GM19324 (cell line): ENCODE measurements around the gene UBR3.
"Not testable (repeated sequence)": the region's sequence is repeated elsewhere in the genome, so short reads cannot be mapped to it uniquely, and the experiment has no call there.

Source experiments
- ATAC-seq: cut with Tn5 transposase; IDR thresholded peaks from one replicate; pipeline ENCODE4 v1.9.1; 2021; ENCODE audit warnings: mild to moderate bottlenecking, moderate library complexity; ENCODE audit not compliant: unreplicated experiment, low FRiP score

UBR3 gene

DNA sequence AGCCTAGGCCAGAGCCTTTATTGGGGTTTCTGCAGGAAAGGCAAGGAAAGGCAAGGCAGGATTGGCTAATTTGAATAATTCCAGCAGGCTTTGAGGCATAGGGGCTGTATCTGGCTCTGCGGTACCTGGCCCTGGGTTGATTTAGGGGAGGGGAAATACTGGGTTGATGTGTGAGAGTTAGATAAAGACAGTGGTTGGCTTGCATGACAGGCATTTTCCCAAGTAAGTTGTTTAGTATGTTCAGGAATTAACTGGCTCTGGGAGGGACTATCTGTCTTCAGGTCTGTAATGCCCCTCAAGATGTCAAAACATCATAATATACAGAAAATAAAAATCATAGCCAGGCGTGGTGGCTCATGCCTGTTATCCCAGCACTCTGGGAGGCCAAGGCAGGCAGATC lies 98.7 kb downstream of the UBR3 start:
- no peak for ATAC-seq

GRCh38 chr2:169928463-169928864 lies 101.2 kb downstream of the UBR3 start:
- no peak for ATAC-seq

- no peak for ATAC-seq
Observed at GRCh38 chr2:169933124-169933711, 106.0 kb downstream of the UBR3 start.

DNA sequence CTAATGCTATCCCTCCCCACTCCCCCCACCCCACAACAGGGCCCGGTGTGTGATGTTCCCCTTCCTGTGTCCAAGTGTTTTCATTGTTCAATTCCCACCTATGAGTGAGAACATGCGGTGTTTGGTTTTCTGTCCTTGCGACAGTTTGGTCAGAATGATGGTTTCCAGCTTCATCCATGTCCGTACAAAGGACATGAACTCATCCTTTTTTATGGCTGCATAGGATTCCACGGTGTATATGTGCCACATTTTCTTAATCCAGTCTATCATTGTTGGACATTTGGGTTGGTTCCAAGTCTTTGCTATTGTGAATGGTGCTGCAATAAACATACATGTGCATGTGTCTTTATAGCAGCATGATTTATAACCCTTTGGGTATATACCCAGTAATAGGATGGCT lies 109.4 kb downstream of the UBR3 start:
- ATAC-seq: not testable (repeated sequence)

DNA sequence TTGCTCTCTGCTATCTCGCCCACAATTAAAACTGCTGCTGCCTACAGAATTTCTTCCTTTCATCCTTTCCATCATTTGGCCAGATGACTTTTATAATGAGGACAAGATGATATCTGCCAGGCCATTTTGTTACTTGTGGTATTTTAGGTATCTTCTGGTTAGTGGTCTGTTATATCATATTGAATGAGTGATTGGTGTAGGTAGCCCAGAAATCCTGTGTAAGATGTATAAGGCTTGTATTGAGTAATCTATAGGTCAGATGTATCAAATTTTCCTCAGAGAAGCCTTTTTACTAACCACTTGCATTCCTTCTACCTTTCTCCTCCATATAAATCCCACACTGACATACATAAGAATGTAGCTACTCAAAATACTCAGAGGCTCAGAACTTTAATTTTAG lies 118.3 kb downstream of the UBR3 start:
- no peak for ATAC-seq

DNA sequence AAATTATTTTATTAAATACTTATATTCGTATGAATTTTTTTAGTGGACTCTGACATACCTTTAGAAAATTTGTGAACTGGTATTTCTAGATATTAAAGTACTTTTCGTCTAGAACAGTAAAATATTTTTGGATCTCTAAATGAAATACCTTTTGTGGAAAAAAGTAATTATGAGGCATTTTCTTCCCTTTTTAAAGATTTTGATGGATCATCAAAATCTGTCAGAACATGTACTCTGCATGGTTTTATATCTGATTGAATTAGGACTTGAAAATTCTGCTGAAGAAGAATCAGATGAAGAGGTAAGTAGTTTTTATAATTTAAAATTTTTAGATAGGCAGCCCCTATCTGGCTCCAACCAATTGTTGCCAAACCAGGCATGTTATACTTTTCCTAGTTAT lies 118.8 kb downstream of the UBR3 start:
- ATAC-seq: no peak

- no peak for ATAC-seq
Observed at GRCh38 chr2:169946546-169946945, 119.3 kb downstream of the UBR3 start.

DNA sequence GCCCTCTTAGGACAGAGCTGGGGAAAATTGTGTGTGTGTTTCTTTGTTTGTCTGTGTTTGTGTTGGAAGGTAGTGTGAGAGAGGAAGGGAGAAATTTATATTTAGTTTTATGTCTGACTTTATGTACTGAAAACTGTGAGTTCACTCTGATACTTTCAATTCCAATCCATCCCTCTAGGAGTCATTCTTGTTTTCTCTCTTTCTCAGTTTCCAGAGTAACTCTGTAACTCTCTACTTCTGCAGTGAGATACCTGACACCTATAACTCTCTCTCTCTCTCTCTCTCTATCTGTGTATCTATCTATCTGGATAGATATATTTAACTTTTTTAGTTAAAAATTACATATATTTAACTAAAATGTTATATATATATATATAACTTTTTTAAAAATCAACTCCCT lies 128.7 kb downstream of the UBR3 start:
- no peak for ATAC-seq

GRCh38 chr2:169957219-169957618 lies 130.0 kb downstream of the UBR3 start:
- ATAC-seq: not testable (repeated sequence)

DNA sequence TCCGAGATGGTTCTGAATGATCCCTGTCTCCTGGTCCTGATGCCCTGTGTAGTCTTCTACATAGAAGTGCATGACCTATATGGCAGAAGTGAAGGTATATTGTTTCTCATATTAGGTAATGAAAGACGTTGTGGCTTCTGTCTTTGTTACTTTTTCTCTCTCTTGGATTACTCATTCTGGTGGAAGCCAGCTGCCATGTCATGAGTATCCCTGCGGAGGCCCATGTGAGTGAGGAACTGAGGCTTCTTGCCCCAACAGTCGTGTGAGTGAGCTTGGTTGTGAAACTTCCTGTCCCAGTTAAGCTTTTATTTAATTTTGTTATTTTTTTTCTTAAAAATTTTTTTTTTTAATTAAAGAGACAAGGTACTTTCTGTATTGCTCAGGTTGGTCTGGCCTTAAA lies 134.7 kb downstream of the UBR3 start:
- no peak for ATAC-seq

- no peak for ATAC-seq
Observed at GRCh38 chr2:169963786-169964185, 136.5 kb downstream of the UBR3 start.

DNA sequence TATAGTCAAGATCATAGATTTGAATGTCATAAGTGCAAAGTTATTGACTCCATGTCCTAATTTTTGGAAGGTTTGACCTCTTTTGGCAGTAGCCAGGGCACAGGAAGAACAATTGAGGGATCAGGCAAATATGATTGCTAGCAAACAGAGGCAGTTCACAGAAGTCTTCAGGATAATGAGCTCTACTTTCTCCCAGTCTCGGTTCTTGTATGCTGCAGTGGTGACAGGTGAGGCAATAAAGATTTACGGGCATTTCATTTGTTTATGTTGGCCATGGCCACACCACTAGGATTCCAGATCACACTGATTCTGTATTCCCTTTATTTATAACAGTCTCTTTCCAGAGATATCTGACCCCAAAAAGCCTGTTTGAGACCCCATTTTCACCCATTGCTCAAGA lies 137.5 kb downstream of the UBR3 start:
- no peak for ATAC-seq

DNA sequence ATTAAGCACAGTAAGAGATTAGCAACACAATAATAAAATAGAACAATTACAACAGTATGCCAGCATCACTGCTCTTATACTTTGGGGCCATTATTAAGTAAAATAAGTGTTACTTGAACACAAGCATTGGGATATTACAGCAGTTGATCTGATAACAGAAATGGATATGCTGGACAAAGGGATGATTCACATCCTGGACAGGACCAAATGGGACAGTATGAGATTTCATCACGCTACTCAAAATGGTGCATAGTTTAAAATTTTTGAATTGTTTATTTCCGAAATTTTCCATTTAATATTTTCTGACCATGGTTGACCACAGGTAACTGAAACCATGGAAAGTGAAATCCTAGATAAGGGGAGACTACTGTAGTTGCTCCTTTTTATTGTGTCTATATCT lies 138.2 kb downstream of the UBR3 start:
- no peak for ATAC-seq

GRCh38 chr2:169966454-169966853 lies 139.2 kb downstream of the UBR3 start:
- ATAC-seq: no peak

DNA sequence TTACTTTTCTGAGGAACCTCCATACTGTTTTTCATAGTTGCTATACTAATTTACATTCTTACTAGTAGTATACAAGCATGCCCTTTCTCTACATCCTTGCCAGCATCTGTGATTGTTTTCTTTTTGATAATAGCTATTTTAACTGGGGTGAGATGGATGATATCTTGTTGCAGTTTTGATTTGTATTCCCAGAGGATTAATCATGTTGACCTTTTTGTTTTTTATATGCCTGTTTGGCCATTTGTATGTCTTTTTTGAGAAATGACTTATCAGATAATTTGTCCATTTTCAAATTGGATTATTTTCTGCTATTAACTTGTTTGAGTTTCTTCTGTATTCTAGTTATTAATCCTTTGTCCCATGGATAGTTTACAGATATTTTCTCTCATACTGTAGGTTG lies 141.5 kb downstream of the UBR3 start:
- no peak for ATAC-seq

- ATAC-seq: no peak
Observed at GRCh38 chr2:169975221-169975620, 148.0 kb downstream of the UBR3 start.

DNA sequence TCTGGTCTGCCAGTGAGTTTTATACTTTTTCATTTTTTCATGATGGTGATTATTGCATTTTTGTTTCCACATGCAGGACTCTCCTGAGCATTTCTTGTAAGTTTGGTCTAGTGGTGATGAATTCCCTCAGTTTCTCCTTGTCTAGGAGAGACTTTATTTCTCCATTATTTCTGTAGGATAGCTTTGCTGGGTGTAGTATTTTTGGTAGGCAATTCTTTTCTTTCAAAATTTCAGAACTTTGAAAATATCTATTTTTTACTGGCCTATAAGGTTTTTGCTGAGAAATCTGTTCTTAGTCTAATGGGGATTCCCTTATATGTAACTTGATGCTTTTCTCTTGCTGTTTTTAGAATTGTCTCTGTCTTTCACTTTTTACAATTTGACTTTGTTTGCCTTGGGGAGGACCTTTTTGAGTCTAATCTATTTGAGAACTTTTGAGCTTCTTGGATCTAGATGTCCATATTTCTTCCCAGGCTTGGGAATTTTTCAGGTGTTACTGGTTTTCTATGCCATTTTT lies 149.1 kb downstream of the UBR3 start:
- ATAC-seq: no peak

DNA sequence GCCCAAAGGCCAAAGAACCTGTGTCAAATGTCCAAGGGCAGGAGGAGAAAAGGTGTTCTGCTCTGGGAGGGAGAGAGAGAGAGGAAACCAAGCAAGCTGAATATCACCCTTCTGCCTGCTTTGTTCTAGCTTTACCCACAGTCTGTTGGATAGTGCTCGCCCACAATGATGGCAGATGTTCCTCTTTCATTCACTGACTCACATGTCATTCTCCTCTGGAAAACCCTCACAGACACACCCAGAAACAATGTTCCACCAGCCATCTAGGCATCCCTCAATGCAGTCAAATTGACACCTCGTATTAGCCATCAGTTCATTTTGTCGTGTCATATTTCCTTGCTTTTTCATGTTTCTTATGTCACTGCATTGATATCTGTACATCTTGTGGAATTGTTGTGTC lies 150.3 kb downstream of the UBR3 start:
- no peak for ATAC-seq

GRCh38 chr2:169978402-169979017 lies 151.3 kb downstream of the UBR3 start:
- no peak for ATAC-seq

GRCh38 chr2:169979025-169979424 lies 151.8 kb downstream of the UBR3 start:
- ATAC-seq: no peak

DNA sequence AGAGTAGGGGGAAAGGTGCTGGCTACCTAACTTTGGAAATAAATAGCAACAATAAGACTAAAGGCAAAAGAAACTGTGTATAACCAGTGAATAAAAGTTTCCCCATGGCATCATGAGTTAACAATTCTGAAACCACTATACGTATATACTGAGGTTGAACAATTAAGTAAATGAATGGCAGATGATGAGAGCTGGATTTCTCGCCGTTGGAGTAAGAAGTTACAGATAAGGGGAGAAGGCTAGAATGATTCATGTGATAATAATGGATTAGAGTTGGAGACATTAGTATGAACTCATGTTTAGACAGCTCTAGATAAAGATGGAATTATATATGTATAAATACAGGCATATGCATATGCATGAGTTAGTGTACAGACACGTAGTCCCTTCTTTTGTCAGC lies 152.7 kb downstream of the UBR3 start:
- ATAC-seq: no peak

- ATAC-seq: no peak
Observed at GRCh38 chr2:169980643-169981042, 153.4 kb downstream of the UBR3 start.
